Nephron (organoid): ENCODE data around the gene RAPGEFL1.

ENCODE experiments used
- H3K27ac Mint-ChIP-seq, 3 experiments: 2 replicates each; pipeline ENCODE4 v1.8.0; 2020; ENCODE audit warnings: mixed read lengths in 3 of 3, mild to moderate bottlenecking in 2 of 3, moderate library complexity in 1 of 3
- H3K27me3 Mint-ChIP-seq: 2 replicates; pipeline ENCODE4 v1.8.0; 2021; ENCODE audit warnings: low read depth, mild to moderate bottlenecking, moderate library complexity, mixed read lengths
- H3K36me3 Mint-ChIP-seq: 2 replicates; pipeline ENCODE4 v1.8.0; 2020; ENCODE audit warnings: low read depth, mixed read lengths
- H3K4me1 Mint-ChIP-seq: 2 replicates; pipeline ENCODE4 v1.8.0; 2020; ENCODE audit warnings: mixed read lengths
- H3K4me3 Mint-ChIP-seq, 3 experiments: 2 replicates each; pipeline ENCODE4 v1.8.0; 2020; ENCODE audit warnings: mild to moderate bottlenecking in 3 of 3, mixed read lengths in 3 of 3, moderate library complexity in 2 of 3
- H3K9me3 Mint-ChIP-seq: 2 replicates; pipeline ENCODE4 v1.8.0; 2020; ENCODE audit warnings: mixed read lengths
- CTCF ChIP-seq, 3 experiments: fragments of 200-600 bp; sonication (generic); IDR thresholded peaks; one replicate each; pipeline ENCODE4 v1.5.0; 2021; ENCODE audit warnings: antibody characterized with exemption in 3 of 3; ENCODE audit not compliant: unreplicated experiment in 3 of 3

The RAPGEFL1 gene, protein sequence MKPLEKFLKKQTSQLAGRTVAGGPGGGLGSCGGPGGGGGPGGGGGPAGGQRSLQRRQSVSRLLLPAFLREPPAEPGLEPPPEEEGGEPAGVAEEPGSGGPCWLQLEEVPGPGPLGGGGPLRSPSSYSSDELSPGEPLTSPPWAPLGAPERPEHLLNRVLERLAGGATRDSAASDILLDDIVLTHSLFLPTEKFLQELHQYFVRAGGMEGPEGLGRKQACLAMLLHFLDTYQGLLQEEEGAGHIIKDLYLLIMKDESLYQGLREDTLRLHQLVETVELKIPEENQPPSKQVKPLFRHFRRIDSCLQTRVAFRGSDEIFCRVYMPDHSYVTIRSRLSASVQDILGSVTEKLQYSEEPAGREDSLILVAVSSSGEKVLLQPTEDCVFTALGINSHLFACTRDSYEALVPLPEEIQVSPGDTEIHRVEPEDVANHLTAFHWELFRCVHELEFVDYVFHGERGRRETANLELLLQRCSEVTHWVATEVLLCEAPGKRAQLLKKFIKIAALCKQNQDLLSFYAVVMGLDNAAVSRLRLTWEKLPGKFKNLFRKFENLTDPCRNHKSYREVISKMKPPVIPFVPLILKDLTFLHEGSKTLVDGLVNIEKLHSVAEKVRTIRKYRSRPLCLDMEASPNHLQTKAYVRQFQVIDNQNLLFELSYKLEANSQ

GRCh38 chr17:40177275-40177874 is at the start of gene RAPGEFL1:
TSS of gene RAPGEFL1 (plus strand) at chr17:40177470. CDS start at chr17:40177862, 392 bp downstream.
- TF ChIP-seq CTCF (IDR thresholded peaks at IDR 0.05; ENCODE audit: unreplicated experiment in 3 of 3) = no peak

GRCh38 chr17:40129498-40129897 is 47.8 kb upstream of the RAPGEFL1 start:
- Mint-ChIP-seq H3K36me3 (peaks cover 82% of the 10 kb centered on the region), H3K9me3 (no peaks in the 10 kb centered on the region), H3K4me1 (peaks cover 8% of the 10 kb centered on the region), H3K4me3 (no peak overlapping the region), H3K27ac (peak overlapping the region in 1 of 3 experiments; percentile 30), H3K27me3 (no peaks in the 10 kb centered on the region)
- no peak for TF ChIP-seq CTCF (IDR thresholded peaks at IDR 0.05; ENCODE audit: unreplicated experiment in 3 of 3)

More at GRCh38 chr17:40177275-40177874, at the start of gene RAPGEFL1:
- Mint-ChIP-seq H3K27ac (no peak within 1 kb of the TSS), H3K27me3 (peaks cover 5% of the 10 kb centered on the region), H3K9me3 (no peaks in the 10 kb centered on the region), H3K4me3 (peak within 1 kb of the TSS; percentile 78 to 80 (median 80)), H3K36me3 (peaks cover 34% of the 10 kb centered on the region), H3K4me1 (peaks cover 17% of the 10 kb centered on the region)

DNA sequence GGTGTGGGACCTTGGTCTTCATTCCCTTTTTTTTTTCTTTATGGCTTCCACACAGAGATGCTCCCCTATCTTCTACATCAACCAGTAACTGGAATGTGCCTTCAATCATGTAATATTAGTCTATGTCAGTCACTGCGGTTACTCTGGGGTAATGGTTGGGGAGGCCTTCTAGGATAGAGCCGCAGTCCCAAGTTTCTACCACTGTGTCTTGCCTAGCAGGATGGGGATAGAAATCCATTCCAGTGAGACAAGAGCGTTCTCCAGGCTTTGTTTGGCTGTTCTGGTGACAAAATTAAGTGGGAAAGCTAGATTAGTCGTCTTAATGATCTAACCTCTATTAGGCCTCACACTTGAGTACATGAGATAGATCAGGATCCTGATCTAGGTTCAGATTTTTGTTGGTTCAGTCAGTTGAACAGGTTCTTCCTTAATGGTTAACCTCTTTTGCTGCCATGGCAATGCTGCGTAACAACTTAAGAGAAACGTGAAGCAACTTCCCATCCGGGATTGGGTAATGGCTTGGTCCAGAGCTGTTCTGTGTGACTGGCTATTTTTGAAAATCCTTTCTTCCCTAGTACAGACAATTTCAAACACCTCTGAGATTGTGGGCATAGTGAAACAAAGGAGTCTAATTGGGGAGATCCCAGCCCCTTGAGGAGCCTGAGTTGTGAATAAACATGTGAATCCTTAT is 46.8 kb upstream of the RAPGEFL1 start:
- H3K4me1 Mint-ChIP-seq = peaks cover 8% of the 10 kb centered on the region
- H3K9me3 Mint-ChIP-seq = no peaks in the 10 kb centered on the region
- peak overlapping the region in 2 of 3 experiments; percentile 45 to 59 for H3K27ac Mint-ChIP-seq
- no peak for TF ChIP-seq CTCF (IDR thresholded peaks at IDR 0.05; ENCODE audit: unreplicated experiment in 3 of 3)
- H3K36me3 Mint-ChIP-seq = peaks cover 89% of the 10 kb centered on the region
- no peak overlapping the region for H3K4me3 Mint-ChIP-seq
- no peaks in the 10 kb centered on the region for H3K27me3 Mint-ChIP-seq

- H3K9me3 Mint-ChIP-seq = no peaks in the 10 kb centered on the region
- peaks cover 7% of the 10 kb centered on the region for H3K4me1 Mint-ChIP-seq
- no peaks in the 10 kb centered on the region for H3K27me3 Mint-ChIP-seq
Measured at GRCh38 chr17:40134184-40134583, 43.1 kb upstream of the RAPGEFL1 start.

GRCh38 chr17:40135817-40136216 is 41.5 kb upstream of the RAPGEFL1 start:
- H3K27ac Mint-ChIP-seq = peak overlapping the region; percentile 13 to 33 (median 26)
- TF ChIP-seq CTCF (IDR thresholded peaks at IDR 0.05; ENCODE audit: unreplicated experiment in 3 of 3) = no peak
- H3K36me3 Mint-ChIP-seq = peaks cover 71% of the 10 kb centered on the region
- H3K4me1 Mint-ChIP-seq = peaks cover 21% of the 10 kb centered on the region
- H3K9me3 Mint-ChIP-seq = no peaks in the 10 kb centered on the region
- H3K27me3 Mint-ChIP-seq = peaks cover 5% of the 10 kb centered on the region
- H3K4me3 Mint-ChIP-seq = no peak overlapping the region

More at GRCh38 chr17:40134184-40134583, 43.1 kb upstream of the RAPGEFL1 start:
- Mint-ChIP-seq H3K36me3 (peaks cover 81% of the 10 kb centered on the region), H3K27ac (peak overlapping the region in 1 of 3 experiments; percentile 33), H3K4me3 (no peak overlapping the region)
- no peak for TF ChIP-seq CTCF (IDR thresholded peaks at IDR 0.05; ENCODE audit: unreplicated experiment in 3 of 3)
